Measurements from ENCODE around the gene IL17B.
A peak's percentile ranks its signal among the peaks of the same experiment; 100 is the strongest.

IL17B gene

GRCh38 chr5:149360272-149360671, 18.8 kb downstream of the IL17B start:
- Histone ChIP-seq H3K4me1 (ENCODE audit: control insufficient read depth in 1 of 2, insufficient read depth in 2 of 2, low read length in 2 of 2) (peaks cover 6% of the 10 kb centered on the region in 2 experiments), H3K79me2 (ENCODE audit: control insufficient read depth, insufficient read depth, low read length, poor library complexity) (peaks cover 5% of the 10 kb centered on the region), H2BK5ac (ENCODE audit: low read depth, low read length, poor library complexity) (no peak overlapping the region), H2AFZ (ENCODE audit: insufficient read depth, low read length, poor library complexity) (no peak overlapping the region), H3K27me3 (ENCODE audit: insufficient read depth, low read length) (no peaks in the 10 kb centered on the region), H4K91ac (ENCODE audit: low read depth, low read length) (no peak overlapping the region), H2AK5ac (ENCODE audit: low read length) (no peak overlapping the region), H4K12ac (ENCODE audit: low read depth, low read length) (no peak overlapping the region), H3K9ac (ENCODE audit: low read length) (no peak overlapping the region), H4K8ac (ENCODE audit: low read depth, low read length) (no peak overlapping the region), H3K36me3 (ENCODE audit: control insufficient read depth in 1 of 2, insufficient read depth in 2 of 2, low read length in 2 of 2) (peaks cover 0 to 5% of the 10 kb centered on the region in 2 experiments), H2BK120ac (ENCODE audit: insufficient read depth, low read length, poor library complexity) (no peak overlapping the region), H3K9me3 (ENCODE audit: insufficient read depth, low read depth, low read length) (peaks cover 3% of the 10 kb centered on the region), H3K4ac (ENCODE audit: low read depth, low read length) (no peak overlapping the region), H3K4me2 (ENCODE audit: low read length) (no peak overlapping the region), H3K23ac (ENCODE audit: low read length) (no peak overlapping the region), H3K27ac (ENCODE audit: low read depth, low read length) (no peak overlapping the region), H3K79me1 (ENCODE audit: low read length) (peaks cover 2% of the 10 kb centered on the region), H3K4me3 (ENCODE audit: low read depth, low read length) (no peak overlapping the region), H3K18ac (ENCODE audit: low read length) (no peak overlapping the region), H3K14ac (ENCODE audit: low read length) (no peak overlapping the region), H2BK12ac (ENCODE audit: low read length) (no peak overlapping the region)
- no CpG with 5 or more reads among the region's 1 CpG for WGBS (ENCODE audit: extremely low coverage, insufficient coverage, insufficient read length)
- DNase-seq, result no peak

GRCh38 chr5:149358868-149359495, 20.1 kb downstream of the IL17B start:
- Histone ChIP-seq H3K9ac (ENCODE audit: low read length) (no peak overlapping the region), H3K4ac (ENCODE audit: low read depth, low read length) (no peak overlapping the region), H4K8ac (ENCODE audit: low read depth, low read length) (no peak overlapping the region), H3K27me3 (ENCODE audit: insufficient read depth, low read length) (no peaks in the 10 kb centered on the region), H3K4me1 (ENCODE audit: control insufficient read depth in 1 of 2, insufficient read depth in 2 of 2, low read length in 2 of 2) (peaks cover 6% of the 10 kb centered on the region in 2 experiments), H3K27ac (ENCODE audit: low read depth, low read length) (no peak overlapping the region), H2BK120ac (ENCODE audit: insufficient read depth, low read length, poor library complexity) (no peak overlapping the region), H3K36me3 (ENCODE audit: control insufficient read depth in 1 of 2, insufficient read depth in 2 of 2, low read length in 2 of 2) (peaks cover 2 to 7% of the 10 kb centered on the region in 2 experiments), H3K9me3 (ENCODE audit: insufficient read depth, low read depth, low read length) (peaks cover 3% of the 10 kb centered on the region), H3K14ac (ENCODE audit: low read length) (no peak overlapping the region), H2AK5ac (ENCODE audit: low read length) (no peak overlapping the region), H3K79me2 (ENCODE audit: control insufficient read depth, insufficient read depth, low read length, poor library complexity) (peaks cover 5% of the 10 kb centered on the region), H3K4me2 (ENCODE audit: low read length) (no peak overlapping the region), H3K4me3 (ENCODE audit: low read depth, low read length) (no peak overlapping the region), H4K91ac (ENCODE audit: low read depth, low read length) (no peak overlapping the region), H3K79me1 (ENCODE audit: low read length) (peaks cover 2% of the 10 kb centered on the region), H2BK5ac (ENCODE audit: low read depth, low read length, poor library complexity) (no peak overlapping the region), H2AFZ (ENCODE audit: insufficient read depth, low read length, poor library complexity) (no peak overlapping the region), H3K23ac (ENCODE audit: low read length) (no peak overlapping the region), H2BK12ac (ENCODE audit: low read length) (no peak overlapping the region), H4K12ac (ENCODE audit: low read depth, low read length) (no peak overlapping the region), H3K18ac (ENCODE audit: low read length) (no peak overlapping the region)
- DNase-seq, result no peak
- WGBS (ENCODE audit: extremely low coverage, insufficient coverage, insufficient read length), result no CpG with 5 or more reads among the region's 8 CpGs

- Histone ChIP-seq H2BK120ac (ENCODE audit: insufficient read depth, low read length, poor library complexity) (no peak overlapping the region), H3K9me3 (ENCODE audit: insufficient read depth, low read depth, low read length) (peaks cover 3% of the 10 kb centered on the region), H4K8ac (ENCODE audit: low read depth, low read length) (peak overlapping the region; percentile 48), H3K27me3 (ENCODE audit: insufficient read depth, low read length) (no peaks in the 10 kb centered on the region), H3K14ac (ENCODE audit: low read length) (peak overlapping the region; percentile 67), H3K4me2 (ENCODE audit: low read length) (peak overlapping the region; percentile 95), H3K23ac (ENCODE audit: low read length) (no peak overlapping the region), H3K4me3 (ENCODE audit: low read depth, low read length) (peak overlapping the region; percentile 86), H3K79me1 (ENCODE audit: low read length) (peaks cover 2% of the 10 kb centered on the region), H2AK5ac (ENCODE audit: low read length) (no peak overlapping the region), H2BK5ac (ENCODE audit: low read depth, low read length, poor library complexity) (no peak overlapping the region), H3K4me1 (ENCODE audit: control insufficient read depth in 1 of 2, insufficient read depth in 2 of 2, low read length in 2 of 2) (peaks cover 6% of the 10 kb centered on the region in 2 experiments), H3K9ac (ENCODE audit: low read length) (no peak overlapping the region), H3K27ac (ENCODE audit: low read depth, low read length) (no peak overlapping the region), H2AFZ (ENCODE audit: insufficient read depth, low read length, poor library complexity) (peak overlapping the region; percentile 94), H3K79me2 (ENCODE audit: control insufficient read depth, insufficient read depth, low read length, poor library complexity) (peaks cover 5% of the 10 kb centered on the region), H3K4ac (ENCODE audit: low read depth, low read length) (no peak overlapping the region), H2BK12ac (ENCODE audit: low read length) (no peak overlapping the region), H4K91ac (ENCODE audit: low read depth, low read length) (no peak overlapping the region), H3K18ac (ENCODE audit: low read length) (peak overlapping the region; percentile 59), H3K36me3 (ENCODE audit: control insufficient read depth in 1 of 2, insufficient read depth in 2 of 2, low read length in 2 of 2) (peaks cover 2 to 7% of the 10 kb centered on the region in 2 experiments), H4K12ac (ENCODE audit: low read depth, low read length) (no peak overlapping the region)
- no peak for DNase-seq
- no CpG with 5 or more reads among the region's 18 CpGs for WGBS (ENCODE audit: extremely low coverage, insufficient coverage, insufficient read length)
These were observed 20.8 kb downstream of the IL17B start for GRCh38 chr5:149358294-149358651.

GRCh38 chr5:149357370-149358293, 21.5 kb downstream of the IL17B start, which contains the start of gene PCYOX1L:
PCYOX1L (plus strand) TSS chr5:149358046; CDS start chr5:149358069, 23 bp downstream.
- Histone ChIP-seq H3K4me2 (ENCODE audit: low read length) (peak within 1 kb of the TSS; percentile 95), H3K36me3 (ENCODE audit: control insufficient read depth in 1 of 2, insufficient read depth in 2 of 2, low read length in 2 of 2) (peaks cover 2 to 7% of the 10 kb centered on the region in 2 experiments), H3K4me3 (ENCODE audit: low read depth, low read length) (peak within 1 kb of the TSS; percentile 86), H3K27me3 (ENCODE audit: insufficient read depth, low read length) (no peaks in the 10 kb centered on the region), H4K91ac (ENCODE audit: low read depth, low read length) (peak within 1 kb of the TSS; percentile 28), H3K23ac (ENCODE audit: low read length) (no peak within 1 kb of the TSS), H4K8ac (ENCODE audit: low read depth, low read length) (peak within 1 kb of the TSS; percentile 48), H4K12ac (ENCODE audit: low read depth, low read length) (no peak within 1 kb of the TSS), H3K14ac (ENCODE audit: low read length) (peak within 1 kb of the TSS; percentile 67), H2BK120ac (ENCODE audit: insufficient read depth, low read length, poor library complexity) (no peak within 1 kb of the TSS), H2AK5ac (ENCODE audit: low read length) (no peak within 1 kb of the TSS), H3K4ac (ENCODE audit: low read depth, low read length) (no peak within 1 kb of the TSS), H3K18ac (ENCODE audit: low read length) (peak within 1 kb of the TSS; percentile 59), H3K4me1 (ENCODE audit: control insufficient read depth in 1 of 2, insufficient read depth in 2 of 2, low read length in 2 of 2) (peaks cover 6% of the 10 kb centered on the region in 2 experiments), H3K9me3 (ENCODE audit: insufficient read depth, low read depth, low read length) (peaks cover 3% of the 10 kb centered on the region), H3K79me2 (ENCODE audit: control insufficient read depth, insufficient read depth, low read length, poor library complexity) (peaks cover 5% of the 10 kb centered on the region), H2BK5ac (ENCODE audit: low read depth, low read length, poor library complexity) (no peak within 1 kb of the TSS), H3K9ac (ENCODE audit: low read length) (no peak within 1 kb of the TSS), H2AFZ (ENCODE audit: insufficient read depth, low read length, poor library complexity) (peak within 1 kb of the TSS; percentile 94), H3K79me1 (ENCODE audit: low read length) (peaks cover 2% of the 10 kb centered on the region), H2BK12ac (ENCODE audit: low read length) (no peak within 1 kb of the TSS), H3K27ac (ENCODE audit: low read depth, low read length) (no peak within 1 kb of the TSS)
- WGBS (ENCODE audit: extremely low coverage, insufficient coverage, insufficient read length), result no CpG with 5 or more reads among the region's 61 CpGs
- DNase-seq, result peak; percentile 92 to 95

Data from trophoblast cell (in vitro differentiated cells and primary cell).